H9 (cell line): ENCODE results near the gene EXO1. TPM values are rescaled to one million over a fixed set of nuclear protein-coding genes. Genes with fewer than 3 reads are reported as not detected.

Experiments
- DNase-seq: peaks from one replicate; pipeline ENCODE4 v3.0.0-alpha.2; 2017
- H2AFZ ChIP-seq: one replicate; pipeline ENCODE4 v1.6.1; 2013; ENCODE audit warnings: mild to moderate bottlenecking, low read length, control low read depth, moderate library complexity
- H2AK5ac ChIP-seq: 2 replicates; pipeline ENCODE4 v1.6.1; 2013; ENCODE audit warnings: low read length, control low read depth, mixed read lengths; ENCODE audit not compliant: insufficient read length
- H2BK120ac ChIP-seq: one replicate; pipeline ENCODE4 v1.6.1; 2013; ENCODE audit warnings: low read depth, mild to moderate bottlenecking, low read length, control low read depth, inconsistent platforms; ENCODE audit not compliant: poor library complexity, severe bottlenecking
- H2BK12ac ChIP-seq: 2 replicates; pipeline ENCODE4 v1.6.1; 2013; ENCODE audit warnings: low read length, control low read depth, mixed read lengths, low read depth; ENCODE audit not compliant: insufficient read length
- H2BK15ac ChIP-seq: 2 replicates; pipeline ENCODE4 v1.6.1; 2013; ENCODE audit warnings: low read depth, low read length, control low read depth
- H2BK20ac ChIP-seq: one replicate; pipeline ENCODE4 v1.6.1; 2013; ENCODE audit warnings: low read depth, mild to moderate bottlenecking, low read length, control low read depth, inconsistent platforms; ENCODE audit not compliant: poor library complexity, severe bottlenecking
- H2BK5ac ChIP-seq: 2 replicates; pipeline ENCODE4 v1.6.1; 2013; ENCODE audit warnings: low read length, control low read depth, mixed read lengths; ENCODE audit not compliant: insufficient read length
- H3K14ac ChIP-seq: 2 replicates; pipeline ENCODE4 v1.6.1; 2013; ENCODE audit warnings: low read length, control low read depth; ENCODE audit not compliant: insufficient read depth
- H3K18ac ChIP-seq: 2 replicates; pipeline ENCODE4 v1.6.1; 2013; ENCODE audit warnings: low read depth, mild to moderate bottlenecking, mixed read lengths, low read length, control low read depth; ENCODE audit not compliant: insufficient read length
- H3K23ac ChIP-seq: 2 replicates; pipeline ENCODE4 v1.6.1; 2013; ENCODE audit warnings: low read length, control low read depth, mixed read lengths, low read depth; ENCODE audit not compliant: insufficient read length
- H3K23me2 ChIP-seq: 2 replicates; pipeline ENCODE4 v1.6.1; 2013; ENCODE audit warnings: low read depth, mild to moderate bottlenecking, mixed read lengths, low read length, control low read depth; ENCODE audit not compliant: insufficient read length, poor library complexity, severe bottlenecking
- H3K27ac ChIP-seq: 2 replicates; pipeline ENCODE4 v1.5.1; 2013; ENCODE audit warnings: low read length, control low read depth, mixed read lengths, low read depth; ENCODE audit not compliant: insufficient read length
- H3K27me3 ChIP-seq: 2 replicates; pipeline ENCODE4 v1.6.1; 2013; ENCODE audit warnings: low read length, control low read depth, inconsistent platforms; ENCODE audit not compliant: insufficient read depth
- H3K4ac ChIP-seq: 2 replicates; pipeline ENCODE4 v1.6.1; 2013; ENCODE audit warnings: low read depth, mild to moderate bottlenecking, control low read depth, inconsistent platforms, low read length, moderate library complexity
- H3K4me1 ChIP-seq: 2 replicates; pipeline ENCODE4 v1.6.1; 2013; ENCODE audit warnings: low read length, control low read depth, inconsistent platforms; ENCODE audit not compliant: insufficient read depth
- H3K4me2 ChIP-seq: 2 replicates; pipeline ENCODE4 v1.6.1; 2013; ENCODE audit warnings: low read length, control low read depth, mixed read lengths; ENCODE audit not compliant: insufficient read length, insufficient read depth
- H3K56ac ChIP-seq: 2 replicates; pipeline ENCODE4 v1.6.1; 2013; ENCODE audit warnings: low read depth, mild to moderate bottlenecking, mixed read lengths, low read length, control low read depth; ENCODE audit not compliant: insufficient read length
- H3K79me1 ChIP-seq: 2 replicates; pipeline ENCODE4 v1.6.1; 2013; ENCODE audit warnings: low read depth, mild to moderate bottlenecking, moderate library complexity, low read length, control low read depth, inconsistent platforms; ENCODE audit not compliant: insufficient read depth, poor library complexity, severe bottlenecking
- H3K79me2 ChIP-seq: 2 replicates; pipeline ENCODE4 v1.6.1; 2013; ENCODE audit warnings: low read length, control low read depth, inconsistent platforms; ENCODE audit not compliant: insufficient read depth
- H3K9ac ChIP-seq: 2 replicates; pipeline ENCODE4 v1.6.1; 2013; ENCODE audit warnings: low read length, control low read depth, mixed read lengths; ENCODE audit not compliant: insufficient read length; ENCODE audit errors: extremely low read depth
- H3K9me3 ChIP-seq: one replicate; pipeline ENCODE4 v1.6.1; 2013; ENCODE audit warnings: low read depth, low read length, inconsistent platforms; ENCODE audit not compliant: control insufficient read depth
- H3T11ph ChIP-seq: one replicate; pipeline ENCODE4 v1.6.1; 2013; ENCODE audit warnings: mild to moderate bottlenecking, low read length, control low read depth, inconsistent platforms
- H4K20me1 ChIP-seq: one replicate; pipeline ENCODE4 v1.6.1; 2013; ENCODE audit not compliant: control insufficient read depth, insufficient read length, insufficient read depth
- H4K5ac ChIP-seq: 2 replicates; pipeline ENCODE4 v1.6.1; 2013; ENCODE audit warnings: low read depth, mild to moderate bottlenecking, mixed read lengths, low read length, control low read depth; ENCODE audit not compliant: insufficient read length
- H4K8ac ChIP-seq: replicated peaks from 2 replicates; pipeline ENCODE4 v1.6.1; 2013; ENCODE audit warnings: low read length, control low read depth, mixed read lengths, low read depth; ENCODE audit not compliant: insufficient read length
- H4K91ac ChIP-seq: 2 replicates; pipeline ENCODE4 v1.6.1; 2013; ENCODE audit warnings: low read depth, mild to moderate bottlenecking, moderate library complexity, mixed read lengths, low read length, control low read depth; ENCODE audit not compliant: insufficient read length
- H3K27ac Mint-ChIP-seq, 3 experiments: 2 replicates in 2 of 3; 3 replicates in 1 of 3; pipeline ENCODE4 v1.8.0; 2020 to 2021; ENCODE audit warnings: mixed read lengths in 3 of 3, mild to moderate bottlenecking in 1 of 3, moderate library complexity in 1 of 3
- H3K27me3 Mint-ChIP-seq: 2 replicates; pipeline ENCODE4 v1.8.0; 2021; ENCODE audit warnings: low read depth, mild to moderate bottlenecking, moderate library complexity, mixed read lengths
- H3K36me3 Mint-ChIP-seq, 3 experiments: 2 replicates in 2 of 3; 3 replicates in 1 of 3; pipeline ENCODE4 v1.8.0; 2020 to 2021; ENCODE audit warnings: low read depth in 3 of 3, mixed read lengths in 3 of 3; ENCODE audit not compliant: insufficient read depth in 1 of 3
- H3K4me1 Mint-ChIP-seq, 2 experiments: 2 replicates each; pipeline ENCODE4 v1.8.0; 2020; ENCODE audit warnings: mixed read lengths in 2 of 2
- H3K4me3 Mint-ChIP-seq, 2 experiments: 2 replicates in 1 of 2; 3 replicates in 1 of 2; pipeline ENCODE4 v1.8.0; 2020 to 2021; ENCODE audit warnings: mild to moderate bottlenecking in 2 of 2, mixed read lengths in 2 of 2, moderate library complexity in 1 of 2
- H3K9me3 Mint-ChIP-seq, 2 experiments: 2 replicates in 1 of 2; 3 replicates in 1 of 2; pipeline ENCODE4 v1.8.0; 2020; ENCODE audit warnings: mild to moderate bottlenecking in 2 of 2, mixed read lengths in 2 of 2, moderate library complexity in 1 of 2
- WGBS: extraction: QIAGEN DNeasy Blood & Tissue Kit; methylation state at CpG from one replicate; pipeline ENCODE4 v1.1.7; 2013; ENCODE audit warnings: missing lambda C conversion rate, low lambda C conversion rate, mixed read lengths; ENCODE audit not compliant: insufficient read length; ENCODE audit errors: extremely low coverage; 5-methylcytosine and 5-hydroxymethylcytosine counted together
- total RNA-seq: library from RNA; stranded (reverse); gene quantifications from 2 replicates; pipeline ENCODE4 v1.2.1, GENCODE V29; 2021
- TF ChIP-seq, protein P1 (sequence below): fragments of 200-600 bp; sonication (generic); conservative IDR thresholded peaks from 3 replicates; pipeline ENCODE4 v1.8.0; 2021; ENCODE audit warnings: antibody characterized with exemption, mild to moderate bottlenecking

The EXO1 gene
- total RNA-seq, 1 experiment from 2014 or later = 43.2 TPM

DNA sequence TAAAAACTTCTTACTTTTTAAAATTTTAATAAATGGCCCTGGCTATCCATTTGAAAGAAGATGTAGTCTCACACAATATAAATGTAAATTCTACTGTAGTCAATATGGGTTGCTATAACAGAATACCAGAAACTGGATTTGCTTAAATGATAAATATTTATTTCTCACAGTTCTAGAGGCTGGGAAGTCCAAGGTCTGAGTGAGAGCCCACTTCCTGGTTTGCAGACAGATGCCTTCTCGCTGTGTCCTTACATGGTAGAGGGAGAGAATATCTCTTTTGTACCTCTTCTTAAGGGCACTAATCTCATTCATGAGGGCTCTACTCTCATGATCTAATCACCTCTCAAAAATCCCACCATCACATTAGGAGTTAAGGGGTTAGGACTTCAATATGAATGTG lies 35.2 kb downstream of the EXO1 start:
- H3K18ac ChIP-seq = no peak overlapping the region
- H3K79me1 ChIP-seq = no peaks in the 10 kb centered on the region
- no peaks in the 10 kb centered on the region for H3K23me2 ChIP-seq
- H4K5ac ChIP-seq = no peak overlapping the region
- H2AFZ ChIP-seq = no peak overlapping the region
- no peaks in the 10 kb centered on the region for H3K9me3 ChIP-seq
- no peak overlapping the region for H3K27ac Mint-ChIP-seq
- TF ChIP-seq, protein P1, sequence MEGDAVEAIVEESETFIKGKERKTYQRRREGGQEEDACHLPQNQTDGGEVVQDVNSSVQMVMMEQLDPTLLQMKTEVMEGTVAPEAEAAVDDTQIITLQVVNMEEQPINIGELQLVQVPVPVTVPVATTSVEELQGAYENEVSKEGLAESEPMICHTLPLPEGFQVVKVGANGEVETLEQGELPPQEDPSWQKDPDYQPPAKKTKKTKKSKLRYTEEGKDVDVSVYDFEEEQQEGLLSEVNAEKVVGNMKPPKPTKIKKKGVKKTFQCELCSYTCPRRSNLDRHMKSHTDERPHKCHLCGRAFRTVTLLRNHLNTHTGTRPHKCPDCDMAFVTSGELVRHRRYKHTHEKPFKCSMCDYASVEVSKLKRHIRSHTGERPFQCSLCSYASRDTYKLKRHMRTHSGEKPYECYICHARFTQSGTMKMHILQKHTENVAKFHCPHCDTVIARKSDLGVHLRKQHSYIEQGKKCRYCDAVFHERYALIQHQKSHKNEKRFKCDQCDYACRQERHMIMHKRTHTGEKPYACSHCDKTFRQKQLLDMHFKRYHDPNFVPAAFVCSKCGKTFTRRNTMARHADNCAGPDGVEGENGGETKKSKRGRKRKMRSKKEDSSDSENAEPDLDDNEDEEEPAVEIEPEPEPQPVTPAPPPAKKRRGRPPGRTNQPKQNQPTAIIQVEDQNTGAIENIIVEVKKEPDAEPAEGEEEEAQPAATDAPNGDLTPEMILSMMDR = no peak
- no peak overlapping the region for H2AK5ac ChIP-seq
- H2BK15ac ChIP-seq = no peak overlapping the region
- WGBS = no CpG with 5 or more reads among the region's 1 CpG
- H2BK5ac ChIP-seq = no peak overlapping the region
- no peaks in the 10 kb centered on the region for H3K27me3 Mint-ChIP-seq
- DNase-seq = no peak
- no peak overlapping the region for H3K9ac ChIP-seq
- H3T11ph ChIP-seq = no peak overlapping the region
- H3K14ac ChIP-seq = no peak overlapping the region
- H3K79me2 ChIP-seq = no peaks in the 10 kb centered on the region
- H2BK120ac ChIP-seq = no peak overlapping the region
- no peaks in the 10 kb centered on the region for H4K20me1 ChIP-seq
- no peak overlapping the region for H3K4me2 ChIP-seq
- no peak overlapping the region for H3K27ac ChIP-seq
- H3K4me1 Mint-ChIP-seq = no peaks in the 10 kb centered on the region
- H2BK20ac ChIP-seq = no peak overlapping the region
- H3K56ac ChIP-seq = no peak overlapping the region
- no peak overlapping the region for H3K4me3 Mint-ChIP-seq
- H3K4me1 ChIP-seq = no peaks in the 10 kb centered on the region
- no peak overlapping the region for H4K8ac ChIP-seq
- H3K4ac ChIP-seq = no peak overlapping the region
- H3K23ac ChIP-seq = no peak overlapping the region
- H3K36me3 Mint-ChIP-seq = peaks cover 27 to 76% (median 73%) of the 10 kb centered on the region in 3 experiments; a peak in 6 of 7 replicates
- no peaks in the 10 kb centered on the region for H3K27me3 ChIP-seq
- H4K91ac ChIP-seq = no peak overlapping the region
- H2BK12ac ChIP-seq = no peak overlapping the region
- H3K9me3 Mint-ChIP-seq = no peaks in the 10 kb centered on the region
